ENCODE data around the gene REP15. TPM values are rescaled to one million over a fixed set of nuclear protein-coding genes. Genes with fewer than 3 reads are reported as not detected.
A peak's percentile ranks its signal among the peaks of the same experiment; 100 is the strongest.

Gene REP15
- total RNA-seq, 4 donors from 2014 or later: 0.29 to 1.9 (median 1.4) TPM; not detected in 1

GRCh38 chr12:27657296-27657695 is 39.0 kb upstream of the REP15 start:
- DNase-seq: no peak
- no peaks in the 10 kb centered on the region for H3K4me1 ChIP-seq
- TF ChIP-seq CTCF (IDR thresholded peaks at IDR 0.05) (no peak), POLR2A (IDR thresholded peaks at IDR 0.05) (no peak)
- no peak overlapping the region for H3K4me3 ChIP-seq
- no peak overlapping the region for H3K27ac ChIP-seq
- intact Hi-C loops (cut with DNase I; ENCODE audit: low total_unique reads): loop anchor here (10.0 kb wide), 1 partner anchor 222 kb away; no protein-coding TSS in a partner anchor
- H3K36me3 ChIP-seq: no peaks in the 10 kb centered on the region
- no peaks in the 10 kb centered on the region for H3K27me3 ChIP-seq
- H3K9me3 ChIP-seq: no peaks in the 10 kb centered on the region

- no peak for DNase-seq
- intact Hi-C loops (cut with DNase I; ENCODE audit: low total_unique reads): no loop called here
- H3K9me3 ChIP-seq: no peaks in the 10 kb centered on the region
- H3K4me3 ChIP-seq: no peak overlapping the region
- H3K27ac ChIP-seq: no peak overlapping the region
- TF ChIP-seq CTCF (IDR thresholded peaks at IDR 0.05) (no peak), POLR2A (IDR thresholded peaks at IDR 0.05) (no peak)
- H3K36me3 ChIP-seq: no peaks in the 10 kb centered on the region
- no peaks in the 10 kb centered on the region for H3K4me1 ChIP-seq
- H3K27me3 ChIP-seq: no peaks in the 10 kb centered on the region
Measured at GRCh38 chr12:27665704-27666103, 30.5 kb upstream of the REP15 start.

- Histone ChIP-seq H3K36me3 (no peaks in the 10 kb centered on the region), H3K9me3 (no peaks in the 10 kb centered on the region), H3K4me3 (no peak overlapping the region), H3K27ac (no peak overlapping the region), H3K27me3 (no peaks in the 10 kb centered on the region), H3K4me1 (no peaks in the 10 kb centered on the region)
- intact Hi-C loops (cut with DNase I; ENCODE audit: low total_unique reads): no loop called here
- DNase-seq: no peak
- TF ChIP-seq POLR2A (IDR thresholded peaks at IDR 0.05) (no peak), CTCF (IDR thresholded peaks at IDR 0.05) (no peak)
Measured at GRCh38 chr12:27666510-27666909, 29.7 kb upstream of the REP15 start.

GRCh38 chr12:27667540-27667939 is 28.7 kb upstream of the REP15 start:
- H3K36me3 ChIP-seq: no peaks in the 10 kb centered on the region
- no peaks in the 10 kb centered on the region for H3K4me1 ChIP-seq
- no peak for DNase-seq

GRCh38 chr12:27672051-27672450 is 24.2 kb upstream of the REP15 start:
- TF ChIP-seq CTCF (IDR thresholded peaks at IDR 0.05) (no peak), POLR2A (IDR thresholded peaks at IDR 0.05) (no peak)
- intact Hi-C loops (cut with DNase I; ENCODE audit: low total_unique reads): no loop called here
- no peaks in the 10 kb centered on the region for H3K36me3 ChIP-seq
- H3K9me3 ChIP-seq: no peaks in the 10 kb centered on the region
- peak overlapping the region in 1 of 2 donors; percentile 65 for H3K27ac ChIP-seq
- no peaks in the 10 kb centered on the region for H3K27me3 ChIP-seq
- no peak overlapping the region for H3K4me3 ChIP-seq
- peaks cover 0 to 4% of the 10 kb centered on the region in 2 donors for H3K4me1 ChIP-seq
- no peak for DNase-seq

More at GRCh38 chr12:27667540-27667939, 28.7 kb upstream of the REP15 start:
- intact Hi-C loops (cut with DNase I; ENCODE audit: low total_unique reads): no loop called here
- no peak for TF ChIP-seq CTCF (IDR thresholded peaks at IDR 0.05)
- TF ChIP-seq POLR2A (IDR thresholded peaks at IDR 0.05): no peak
- no peak overlapping the region for H3K4me3 ChIP-seq
- no peaks in the 10 kb centered on the region for H3K9me3 ChIP-seq
- H3K27me3 ChIP-seq: no peaks in the 10 kb centered on the region
- no peak overlapping the region for H3K27ac ChIP-seq
